DMS153 treated with DMSO at 0.1 percent for 48 hours (cell line): ENCODE measurements around the gene SLX9.

ENCODE experiments used
- DNase-seq: peaks from one replicate; lab custom pipeline; 2025; ENCODE audit not compliant: unreplicated experiment; lab: John Stamatoyannopoulos, UW

Gene SLX9

DNA sequence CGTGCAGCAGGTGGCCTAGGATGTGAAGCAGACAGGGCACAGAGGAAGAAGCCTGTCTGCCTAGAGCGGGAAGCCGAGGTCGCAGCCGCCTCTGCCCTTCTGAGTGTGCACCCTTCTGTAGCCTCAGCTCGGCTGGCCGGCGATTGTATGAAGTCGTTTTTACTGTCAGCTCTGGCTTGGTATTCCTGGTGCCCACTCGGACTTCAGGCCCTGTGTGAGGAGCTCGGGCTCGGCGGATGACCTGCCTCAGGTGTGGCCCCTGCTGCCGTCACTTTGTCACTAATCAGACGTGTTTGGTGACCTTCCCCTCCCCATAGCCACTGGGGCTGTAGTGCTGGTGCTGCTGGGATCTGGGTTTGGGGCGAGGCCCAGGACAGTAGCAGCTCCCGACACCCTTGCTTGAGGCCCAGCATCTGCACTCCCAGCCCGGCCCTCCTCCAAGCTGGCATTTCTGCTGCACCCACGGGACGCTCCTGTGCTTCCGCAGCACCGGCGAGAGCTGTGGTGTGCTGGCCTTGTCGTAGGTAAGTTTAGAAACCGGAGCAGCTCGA, 18.1 kb downstream of the SLX9 start:
- DNase-seq: no peak

DNA sequence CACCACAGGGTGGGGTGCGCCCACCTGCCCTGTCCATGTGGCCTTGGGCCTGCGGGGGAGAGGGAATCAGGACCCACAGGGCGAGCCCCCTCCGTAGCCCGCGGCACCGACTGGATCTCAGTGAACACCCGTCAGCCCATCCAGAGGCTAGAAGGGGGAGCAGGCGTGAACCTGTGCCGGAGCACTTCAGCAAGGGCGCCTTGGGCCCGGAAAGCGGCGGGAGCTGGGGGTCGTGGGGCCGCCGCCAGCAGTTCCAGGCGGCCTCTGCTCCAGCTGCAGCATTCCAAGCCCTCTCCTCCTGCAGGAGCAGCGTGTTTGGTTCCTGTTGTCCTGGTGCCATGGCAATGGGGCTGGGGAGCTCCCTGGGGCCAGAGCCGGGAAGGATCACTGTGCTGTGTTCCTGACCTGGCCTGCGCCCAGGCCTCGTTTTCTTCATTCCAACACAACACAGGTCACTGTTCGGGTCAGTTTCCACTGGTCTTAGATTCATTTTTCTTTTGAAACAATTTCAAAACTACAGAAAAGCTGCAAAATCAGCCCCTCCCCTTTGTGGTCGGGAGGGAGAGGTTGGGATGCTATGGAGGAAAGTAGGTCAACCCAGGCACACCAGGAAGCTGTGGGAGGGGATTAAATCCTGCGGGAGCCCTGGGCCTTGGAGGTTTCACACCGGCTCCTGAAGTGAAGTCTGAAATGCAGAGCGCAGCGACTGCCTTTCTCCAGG, 18.8 kb downstream of the SLX9 start:
- DNase-seq: no peak

DNA sequence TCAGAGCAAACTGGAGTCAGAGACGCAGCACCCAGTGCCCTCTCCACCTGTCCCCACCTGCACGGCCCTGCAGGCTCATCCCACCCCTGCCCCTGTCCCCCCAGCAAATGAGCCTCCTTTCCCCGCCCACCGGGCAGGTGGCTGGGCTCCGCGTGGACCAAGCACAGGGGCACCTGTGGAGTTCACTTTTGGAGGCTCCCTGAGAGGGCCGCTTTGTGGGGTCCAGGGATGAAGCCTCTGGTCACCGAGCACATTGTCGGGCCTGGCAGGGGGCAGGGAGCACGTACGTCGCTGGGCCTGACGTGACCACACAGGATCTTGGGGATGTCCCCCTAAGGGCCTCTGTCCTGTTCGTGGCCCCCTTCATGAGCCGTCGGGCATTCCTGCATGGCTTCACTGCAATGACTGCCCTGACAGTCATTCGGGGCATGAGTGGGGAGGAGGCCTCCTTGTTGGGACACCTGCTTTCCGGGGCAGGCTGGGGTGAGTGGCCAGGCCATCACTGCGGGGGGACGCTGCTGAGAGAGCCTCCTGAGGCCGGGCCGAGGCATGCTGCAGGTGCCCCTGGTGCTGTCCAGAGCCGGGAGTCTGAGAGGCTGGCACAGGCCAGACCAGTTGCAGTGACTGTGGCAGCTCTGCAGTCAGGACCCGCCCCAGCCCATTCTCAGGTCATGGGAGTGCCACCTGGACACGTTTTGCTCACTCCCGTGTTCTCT, 19.7 kb downstream of the SLX9 start:
- no peak for DNase-seq

DNA sequence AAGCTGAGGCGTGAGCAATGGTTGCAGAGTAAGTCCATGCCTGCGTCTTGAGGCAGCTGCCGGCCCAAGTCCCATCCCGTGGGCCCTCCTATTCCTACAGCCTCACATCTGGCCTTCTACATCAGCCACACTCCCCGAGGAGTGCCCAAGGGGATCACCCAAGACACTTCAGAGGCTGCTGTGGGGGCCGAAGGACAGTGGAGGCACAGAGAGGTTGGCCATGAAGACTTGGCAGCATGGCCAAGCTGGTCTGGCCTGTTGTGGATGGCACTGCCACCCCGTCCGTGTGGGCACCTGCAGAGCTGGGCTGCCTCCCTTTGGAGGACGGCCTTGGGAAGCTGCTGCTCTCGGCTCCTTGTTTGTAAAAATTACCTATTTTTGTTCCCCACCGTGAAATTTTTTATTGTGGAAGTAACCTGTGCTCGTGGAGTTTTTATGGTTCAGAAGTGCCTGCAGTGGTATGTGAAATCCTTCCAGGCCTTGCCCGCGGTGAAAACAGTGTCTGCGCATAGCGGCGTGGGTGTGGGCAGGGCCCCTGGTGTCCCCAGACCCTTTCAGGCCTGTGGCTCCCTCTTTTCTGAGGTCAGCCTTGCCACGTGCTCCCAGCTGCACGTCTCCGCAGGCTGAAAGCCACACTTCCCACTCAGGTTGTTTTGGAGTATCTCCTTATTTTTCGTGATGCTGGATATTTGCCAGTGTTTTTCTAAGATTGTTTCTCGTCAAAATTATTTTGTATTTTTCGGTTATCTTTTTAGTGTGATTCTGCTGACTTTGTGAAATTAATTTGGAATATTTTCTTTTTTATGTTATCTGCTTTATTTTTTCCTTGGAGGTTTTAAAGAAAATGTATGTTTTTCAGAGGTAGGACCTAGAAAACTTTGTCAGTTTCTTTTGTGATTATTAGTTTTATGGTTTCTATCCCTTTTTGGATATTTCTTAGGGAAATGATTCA, 20.6 kb downstream of the SLX9 start:
- DNase-seq: no peak

DNA sequence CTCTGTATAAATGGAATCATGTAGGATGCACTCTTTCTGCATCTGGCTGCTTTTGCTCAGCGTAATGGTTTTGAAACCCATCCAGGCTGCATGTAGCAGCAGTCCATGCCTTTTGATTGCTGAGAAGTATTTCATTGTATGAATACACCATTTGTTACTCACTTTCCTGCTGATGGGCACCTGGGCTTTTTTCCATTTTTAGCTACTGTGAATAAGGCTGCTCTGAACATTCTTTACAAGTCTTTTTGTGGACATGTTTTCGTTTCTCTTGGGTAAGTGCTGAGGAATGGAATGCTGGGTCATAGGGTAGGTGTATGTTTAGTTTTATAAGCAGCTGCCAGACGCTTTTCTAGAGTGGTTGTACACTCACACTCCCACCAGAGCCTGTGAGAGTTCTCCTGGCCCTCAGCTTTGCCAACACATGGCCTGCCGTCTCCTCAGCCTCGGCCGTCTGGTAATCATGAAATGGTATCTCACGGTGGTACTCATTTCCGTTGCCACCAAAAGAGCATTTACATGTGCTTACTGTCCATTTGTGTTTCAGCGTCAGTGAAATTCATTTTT, 22.7 kb downstream of the SLX9 start:
- no peak for DNase-seq

DNA sequence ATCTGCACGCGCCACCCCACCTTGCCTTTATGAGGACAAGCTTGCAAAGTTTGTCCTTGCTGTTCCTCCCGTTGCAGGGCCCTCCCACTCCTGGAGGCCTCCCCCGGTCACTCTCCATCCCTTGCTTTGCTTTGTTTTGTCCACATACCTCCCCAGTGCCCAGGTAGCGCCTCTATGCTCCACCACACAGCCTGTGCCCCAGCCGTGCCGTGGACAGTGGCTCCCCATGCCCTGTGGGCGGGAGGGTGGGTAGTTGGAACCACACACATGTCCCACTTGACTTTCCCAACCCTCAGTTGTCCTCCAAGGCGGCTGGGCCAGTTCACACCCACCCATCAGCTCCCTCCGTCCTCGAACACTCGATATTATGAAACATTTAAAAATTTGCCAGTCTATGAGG, 24.6 kb downstream of the SLX9 start:
- no peak for DNase-seq

DNA sequence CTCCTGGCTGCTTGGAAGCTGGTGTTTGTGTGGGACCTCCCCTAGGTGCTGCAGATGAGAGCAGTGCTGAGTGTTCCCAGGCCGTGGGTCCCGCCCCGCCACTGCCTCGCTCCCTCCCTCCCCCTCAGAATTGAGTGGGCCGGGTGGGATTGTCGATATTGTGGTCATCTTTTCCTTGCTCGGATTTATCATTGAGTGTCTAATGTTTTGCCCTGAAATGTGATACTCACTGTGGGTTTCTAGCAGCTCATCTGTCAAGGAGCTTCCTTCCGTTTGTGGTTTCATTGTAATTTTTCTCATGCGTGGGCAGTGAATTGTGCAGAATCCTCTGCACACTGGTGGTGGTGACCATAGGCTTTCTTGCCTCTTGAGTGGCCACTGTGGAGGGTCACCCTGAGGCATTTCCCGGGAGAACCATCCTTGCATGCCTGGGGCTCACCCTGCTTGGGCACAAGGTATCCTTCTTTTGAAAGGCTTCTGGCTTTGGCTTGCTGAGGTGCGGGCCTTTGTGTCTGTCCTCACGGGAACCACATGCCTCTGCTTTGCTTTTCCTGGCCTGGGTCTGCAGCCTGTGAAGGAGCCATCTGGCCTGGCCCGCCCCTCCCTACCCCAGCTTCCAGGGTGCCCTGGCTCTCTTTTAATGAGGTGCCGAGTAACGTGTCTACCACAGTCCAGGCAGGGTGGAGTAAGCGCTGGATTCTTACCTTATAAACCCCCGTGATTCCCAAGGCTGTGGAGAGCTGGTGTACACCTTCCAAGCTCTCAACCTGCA, 25.6 kb downstream of the SLX9 start:
- no peak for DNase-seq

DNA sequence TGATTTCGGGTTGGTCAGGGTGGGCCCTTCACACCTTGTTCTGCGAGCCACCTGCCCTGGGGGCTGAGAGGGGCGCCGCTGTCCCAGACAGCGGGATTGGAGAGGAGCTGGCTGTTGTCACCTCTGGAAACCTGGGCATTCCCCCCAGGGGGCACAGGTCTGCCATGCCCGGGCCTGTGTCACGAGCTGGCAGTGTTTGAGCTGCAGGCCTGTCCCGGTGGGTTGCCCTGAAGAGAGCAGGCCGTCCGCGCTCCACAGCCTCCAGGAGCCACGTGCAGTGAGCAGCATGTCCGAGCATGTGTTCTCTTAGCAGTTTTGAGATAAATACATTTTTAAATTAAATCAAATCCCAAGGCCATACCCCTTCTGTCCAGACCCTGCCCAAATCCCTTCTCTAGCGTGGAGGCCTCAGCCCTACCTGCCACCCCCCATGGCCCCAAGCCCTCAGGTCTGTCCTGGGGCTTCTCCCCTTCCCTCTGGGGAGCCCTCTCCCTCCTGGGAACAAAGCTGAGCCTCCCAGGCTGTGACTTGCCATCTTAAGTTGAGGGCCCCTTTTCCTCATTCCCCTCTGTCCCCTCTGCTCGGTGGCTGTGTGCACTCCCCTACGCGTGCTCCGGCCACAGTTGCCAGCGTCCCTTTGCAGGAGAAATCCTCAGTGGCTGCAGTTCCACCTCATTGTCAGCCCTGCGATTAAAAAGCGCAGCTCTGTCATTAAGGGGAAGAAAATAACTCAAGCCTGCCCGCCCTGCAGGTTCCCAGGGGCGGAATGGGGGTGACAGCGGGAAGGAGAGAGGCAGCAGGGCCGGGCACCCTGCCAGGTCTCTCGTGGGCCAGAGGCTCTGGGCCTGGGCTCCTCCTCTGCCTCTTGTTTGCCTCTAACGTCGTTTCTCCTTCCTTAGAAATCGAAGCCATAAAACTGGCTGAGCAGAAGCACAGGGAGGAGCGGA, 26.6 kb downstream of the SLX9 start:
- DNase-seq: no peak

DNA sequence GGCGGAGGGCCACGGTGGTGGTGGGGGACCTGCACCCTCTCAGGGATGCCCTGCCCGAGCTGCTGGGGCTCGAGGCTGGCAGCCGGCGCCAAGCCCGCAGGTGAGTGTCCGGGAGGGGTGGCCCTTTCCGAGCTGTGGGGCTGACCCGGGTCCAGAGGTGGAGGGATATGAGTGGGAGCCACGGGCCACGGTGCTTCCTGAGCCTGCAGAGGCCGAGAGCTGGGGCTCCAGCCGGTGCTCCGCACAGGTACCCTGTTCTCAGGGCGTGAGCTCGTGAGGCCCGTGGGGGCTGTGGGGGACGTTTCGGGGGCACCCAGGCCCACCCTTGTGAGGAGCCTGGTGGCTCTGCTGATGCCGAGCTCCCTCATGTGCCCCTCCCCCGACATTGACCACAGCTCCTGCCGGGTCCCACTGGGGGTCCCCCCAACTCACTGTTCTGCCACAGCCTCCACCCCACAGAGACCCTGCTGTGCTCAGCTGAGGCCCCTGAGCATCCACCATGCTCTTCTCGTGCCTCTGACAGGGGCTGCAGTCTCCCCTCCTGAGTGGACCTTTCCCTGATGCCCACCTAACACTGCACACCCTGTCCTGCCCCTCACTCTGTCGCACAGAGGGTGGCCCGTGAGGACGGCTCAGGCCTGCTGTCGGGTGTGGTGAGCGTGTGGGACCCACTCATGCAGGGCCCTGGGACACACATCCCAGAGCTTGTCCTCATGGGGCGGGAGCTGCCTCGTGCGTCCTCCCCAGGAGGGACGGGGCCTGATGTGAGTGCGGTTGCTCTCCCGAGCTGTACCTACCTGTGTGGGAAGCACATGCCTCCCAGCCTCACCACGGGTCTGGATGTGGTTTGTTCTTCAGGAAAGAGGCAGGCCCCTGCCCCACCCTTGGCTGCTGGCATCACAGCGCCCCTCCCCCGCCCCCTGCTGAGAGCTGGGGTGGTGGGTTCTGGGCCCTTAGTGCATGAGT, 27.5 kb downstream of the SLX9 start:
- DNase-seq: no peak

DNA sequence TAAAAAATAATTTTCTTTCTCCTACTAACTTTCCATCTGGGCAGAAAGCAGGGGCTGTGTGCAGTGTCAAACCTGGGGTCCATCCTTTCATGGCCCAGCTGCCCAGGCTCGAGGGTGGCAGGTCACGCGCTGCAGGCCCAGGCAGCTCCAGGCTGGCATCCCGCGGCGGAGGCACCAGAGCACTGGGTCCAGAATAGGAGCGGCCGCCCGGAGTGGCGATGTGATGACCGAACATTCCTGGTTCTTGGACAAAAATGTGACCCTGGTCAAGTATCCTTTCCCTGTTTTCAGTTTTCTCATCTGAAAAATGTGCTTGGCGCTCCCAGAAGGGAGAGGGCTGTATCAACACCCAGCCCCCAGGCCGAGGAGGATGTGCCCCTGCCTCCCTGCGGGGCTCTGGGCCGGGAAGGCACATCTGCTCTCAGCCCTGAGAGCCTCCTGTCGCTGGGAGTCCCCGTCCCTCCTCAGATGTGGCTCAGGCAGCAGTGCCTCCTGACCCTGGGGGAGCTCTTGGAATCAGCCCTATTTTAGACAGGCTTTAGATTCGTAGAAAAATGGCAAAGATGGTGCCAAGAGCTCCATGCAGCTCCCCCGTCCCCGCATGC, 29.3 kb downstream of the SLX9 start:
- DNase-seq: no peak

DNA sequence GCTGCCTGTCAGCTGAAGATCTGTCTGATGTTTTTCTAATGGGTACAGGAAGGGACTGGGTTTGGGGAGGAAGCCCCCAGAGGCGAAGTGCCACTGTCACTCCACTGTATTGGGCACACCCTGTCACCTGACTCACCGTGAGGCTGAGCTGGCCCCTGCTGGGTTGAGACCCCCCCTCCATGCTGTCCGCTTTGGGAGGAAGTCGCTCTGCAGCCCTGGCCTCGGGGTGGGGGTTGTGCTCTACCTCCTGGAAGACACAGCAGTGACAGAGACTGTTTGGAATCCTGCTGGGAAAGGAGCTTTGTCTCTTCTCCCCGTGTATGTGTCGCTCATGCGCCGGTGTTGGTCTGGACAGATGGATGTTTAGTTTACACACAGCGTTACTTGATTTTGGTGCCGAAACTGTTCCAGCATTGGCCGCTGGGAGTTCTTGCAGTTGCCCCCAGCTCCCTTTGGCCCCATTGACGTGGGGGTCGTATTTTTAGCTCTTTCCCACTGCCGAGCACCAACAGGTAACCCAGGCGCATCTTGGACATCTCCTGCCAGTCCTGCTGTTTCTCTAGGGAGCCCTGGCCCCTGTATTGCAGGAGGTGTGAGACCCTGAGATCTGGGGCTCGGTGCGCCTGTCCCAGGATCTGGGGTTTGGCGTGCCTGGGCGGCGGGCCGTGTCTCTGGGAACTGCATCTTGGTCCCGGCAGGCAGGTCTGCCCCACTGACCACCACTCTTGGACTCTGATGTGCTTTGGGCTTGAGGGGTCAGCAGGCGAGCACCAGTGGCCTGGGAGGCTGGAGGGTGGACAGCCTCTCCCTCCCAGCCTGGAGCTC, 30.3 kb downstream of the SLX9 start:
- DNase-seq: no peak

DNA sequence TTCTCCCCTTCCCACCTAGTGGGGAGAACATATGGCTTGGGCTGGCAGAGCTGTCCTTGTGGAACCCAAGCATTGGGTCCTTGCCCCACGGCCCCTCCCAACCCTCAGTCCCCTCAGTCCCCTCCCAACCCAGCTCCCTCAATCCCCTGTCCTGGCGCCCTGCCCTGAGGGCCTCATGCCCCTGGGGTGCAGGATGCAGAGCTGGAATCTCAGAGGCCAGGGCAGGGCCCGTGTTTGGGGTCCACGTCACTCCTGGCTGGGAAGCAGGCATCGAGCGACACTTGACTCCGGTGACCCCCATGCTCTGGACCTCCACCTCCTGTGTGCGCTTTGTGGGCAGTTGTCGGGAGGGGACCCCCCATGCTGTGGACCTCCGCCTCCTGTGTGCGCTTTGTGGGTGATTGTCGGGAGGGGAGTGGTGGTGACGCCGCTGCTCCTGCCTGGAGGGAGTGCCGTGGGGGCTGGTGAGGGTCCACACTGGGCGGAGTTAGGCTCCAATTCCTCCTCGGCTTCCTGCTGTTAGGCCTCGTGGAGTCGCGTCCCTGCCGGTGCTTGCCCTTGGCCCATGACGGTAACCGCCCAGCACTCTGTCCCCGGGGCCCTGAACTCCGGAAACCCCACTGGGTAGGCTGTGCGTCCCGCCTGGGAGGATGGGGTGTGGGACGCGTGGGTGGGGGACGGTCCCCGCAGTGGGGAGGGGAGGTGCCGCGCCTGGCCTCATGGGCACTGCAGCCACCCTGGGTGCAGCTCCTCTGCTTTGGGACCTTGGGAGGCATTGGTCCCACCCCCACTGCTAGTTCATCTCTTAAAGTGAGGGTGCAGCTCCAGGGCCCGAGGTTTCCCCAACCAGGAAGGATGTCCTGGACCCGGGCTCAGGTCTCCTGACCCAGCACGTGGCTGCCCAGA, 31.2 kb downstream of the SLX9 start:
- DNase-seq: no peak

DNA sequence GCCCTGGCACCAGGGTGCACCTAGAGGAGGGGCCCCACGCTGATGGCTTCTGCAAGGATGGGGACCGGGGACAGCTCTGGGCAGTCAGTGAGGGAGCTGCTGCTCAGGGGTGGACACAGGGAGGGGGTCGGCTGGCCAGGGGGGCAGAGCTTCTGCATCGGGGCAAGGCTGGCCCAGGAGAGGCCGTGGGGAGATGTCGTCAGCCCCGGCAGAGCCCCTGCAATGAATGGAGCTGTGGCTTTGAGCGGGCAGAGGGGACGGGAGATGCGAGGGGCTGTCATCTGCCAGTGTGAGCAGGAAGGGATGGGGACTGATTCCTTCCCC, 31.8 kb downstream of the SLX9 start:
- DNase-seq: no peak

DNA sequence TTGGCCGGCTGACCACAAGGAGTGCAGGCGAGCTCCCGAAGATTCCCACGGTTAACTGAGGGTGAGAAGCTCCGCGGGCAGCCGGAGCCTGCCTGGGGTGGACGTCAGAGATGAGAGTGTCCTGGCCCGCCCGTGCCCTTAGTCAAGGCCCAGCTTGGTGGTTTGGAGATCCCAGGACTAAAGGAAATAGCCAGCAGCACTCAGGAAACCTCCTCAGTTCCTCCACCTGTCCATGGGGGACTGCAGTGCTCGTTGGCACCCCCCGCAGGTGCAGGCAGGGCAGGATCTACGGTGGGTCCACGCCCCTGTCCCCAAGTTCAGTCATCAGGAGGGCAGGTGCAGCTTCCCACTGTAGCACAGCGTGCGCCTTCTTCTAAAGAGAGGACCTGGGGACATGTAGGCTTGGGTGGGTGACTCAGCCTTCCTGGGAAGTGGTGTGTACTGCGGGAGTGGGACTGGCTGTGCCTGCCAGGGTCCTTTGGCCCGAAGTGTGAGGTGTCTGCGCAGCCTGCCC, 32.5 kb downstream of the SLX9 start:
- no peak for DNase-seq

DNA sequence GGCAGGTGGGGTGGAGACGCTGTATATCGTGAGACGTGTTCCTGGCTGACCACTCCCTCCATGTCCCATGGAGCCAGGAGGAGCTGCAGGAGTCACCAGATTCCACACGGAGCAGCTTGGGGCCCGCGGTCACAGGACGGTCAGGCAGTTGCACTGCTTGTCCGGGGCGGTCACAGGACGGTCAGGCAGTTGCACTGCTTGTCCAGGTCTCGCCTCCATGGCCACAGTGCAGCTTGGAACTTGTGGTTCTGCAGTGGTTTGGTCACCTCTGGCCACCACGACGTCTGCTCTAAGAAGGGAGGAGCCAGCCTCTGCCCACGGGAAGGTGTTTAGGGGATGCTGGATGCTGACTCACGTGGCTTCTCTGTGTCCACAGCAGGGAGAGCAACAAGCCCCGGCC, 33.0 kb downstream of the SLX9 start:
- DNase-seq: no peak

DNA sequence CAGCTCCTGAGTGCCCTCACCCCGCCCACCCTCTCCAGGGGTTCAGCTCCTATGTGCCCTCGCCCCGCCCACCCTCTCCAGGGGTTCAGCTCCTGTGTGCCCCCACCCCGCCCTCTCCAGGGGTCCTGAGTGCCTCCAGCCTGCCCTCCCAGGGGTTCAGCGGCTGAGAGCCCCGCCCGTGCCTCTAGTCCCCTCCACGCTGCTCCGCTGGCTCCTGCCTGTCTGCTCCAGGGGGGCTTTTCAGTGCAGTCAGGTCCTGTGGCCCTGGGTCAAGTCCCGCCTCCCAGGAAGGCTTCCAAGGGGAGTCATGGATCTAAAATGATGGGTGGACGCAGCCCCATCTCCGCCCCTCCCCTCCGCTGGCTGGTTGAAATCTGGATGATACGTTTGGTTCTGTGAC, 33.8 kb downstream of the SLX9 start:
- no peak for DNase-seq
